GM12864 (cell line): ENCODE data around the gene MYPN.

Source experiments
- DNase-seq: peaks from one replicate; pipeline ENCODE4 v3.0.0-alpha.2; 2011; ENCODE audit warnings: low read depth
- H3K4me3 ChIP-seq: 2 replicates; pipeline ENCODE4 v1.5.1; 2011; ENCODE audit warnings: mild to moderate bottlenecking, low read depth, low read length, control low read depth
- CTCF ChIP-seq: IDR thresholded peaks from 2 replicates; pipeline ENCODE4 v1.5.1; 2011; ENCODE audit warnings: low read depth, mild to moderate bottlenecking, moderate library complexity, low read length, control low read depth, inconsistent platforms; ENCODE audit errors: missing control alignments

MYPN gene

GRCh38 chr10:68176797-68177196 lies 67.5 kb downstream of the MYPN start:
- no peak overlapping the region for H3K4me3 ChIP-seq
- no peak for TF ChIP-seq CTCF
- no peak for DNase-seq

DNA sequence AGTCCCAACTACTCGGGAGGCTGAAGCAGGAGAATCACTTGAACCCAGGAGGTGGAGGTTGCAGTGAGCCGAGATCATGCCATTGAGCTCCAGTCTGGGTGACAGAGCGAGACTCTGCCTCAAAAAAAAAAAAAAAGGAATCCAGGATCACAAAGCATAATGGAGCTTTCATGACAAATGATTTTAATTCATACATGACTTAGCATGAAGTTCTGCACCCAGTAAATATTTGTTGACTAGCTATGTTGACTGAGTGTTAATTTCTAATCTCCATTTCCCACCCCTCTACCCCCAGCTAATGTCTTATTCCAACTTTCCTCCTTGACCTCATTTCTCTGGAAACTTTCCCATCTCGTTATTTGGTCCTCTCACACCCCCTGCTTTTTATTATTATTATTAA lies 69.3 kb downstream of the MYPN start:
- H3K4me3 ChIP-seq: no peak overlapping the region
- DNase-seq: no peak
- no peak for TF ChIP-seq CTCF

- TF ChIP-seq CTCF: no peak
- no peak for DNase-seq
Measured at GRCh38 chr10:68179016-68179415, 69.7 kb downstream of the MYPN start.

GRCh38 chr10:68180490-68180889 lies 71.2 kb downstream of the MYPN start:
- DNase-seq: no peak
- TF ChIP-seq CTCF: no peak
- H3K4me3 ChIP-seq: no peak overlapping the region

More at GRCh38 chr10:68179016-68179415, 69.7 kb downstream of the MYPN start:
- no peak overlapping the region for H3K4me3 ChIP-seq

GRCh38 chr10:68184546-68184945 lies 75.3 kb downstream of the MYPN start:
- H3K4me3 ChIP-seq: no peak overlapping the region
- DNase-seq: no peak
- TF ChIP-seq CTCF: no peak

DNA sequence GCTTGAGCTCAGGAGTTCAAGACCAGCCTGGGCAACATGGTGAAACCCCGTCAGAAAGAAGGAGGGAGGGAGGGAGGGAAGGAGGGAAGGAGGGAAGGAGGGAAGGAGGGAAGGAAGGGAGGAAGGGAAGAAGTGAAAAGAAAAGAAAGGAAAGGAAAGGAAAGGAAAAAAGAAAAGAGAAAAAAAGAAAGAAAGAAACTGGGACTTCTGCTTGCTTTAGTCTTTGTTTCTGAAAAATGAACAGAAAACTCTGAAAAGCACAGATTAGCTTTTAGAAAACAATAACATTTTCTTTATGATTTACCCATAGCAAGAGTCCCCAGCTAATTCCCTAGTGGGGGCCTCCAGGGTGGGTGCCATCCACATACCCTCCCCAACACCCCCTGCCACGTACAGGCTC lies 75.8 kb downstream of the MYPN start:
- no peak for DNase-seq
- no peak for TF ChIP-seq CTCF
- no peak overlapping the region for H3K4me3 ChIP-seq

DNA sequence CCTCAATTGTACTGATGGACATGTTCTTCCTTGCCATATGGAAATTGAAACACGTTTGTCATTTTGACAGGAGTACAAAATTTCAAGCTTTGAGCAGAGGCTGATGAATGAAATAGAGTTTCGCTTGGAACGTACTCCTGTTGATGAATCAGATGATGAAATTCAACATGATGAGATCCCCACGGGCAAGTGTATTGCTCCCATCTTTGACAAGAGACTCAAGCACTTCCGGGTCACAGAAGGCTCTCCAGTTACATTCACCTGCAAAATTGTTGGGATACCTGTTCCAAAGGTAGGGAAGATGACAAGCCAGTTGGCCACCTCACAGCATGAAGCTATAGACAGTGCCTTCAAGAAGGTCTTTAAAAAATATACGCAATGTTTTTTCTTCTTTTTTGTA lies 79.5 kb downstream of the MYPN start:
- no peak for TF ChIP-seq CTCF
- no peak for DNase-seq
- no peak overlapping the region for H3K4me3 ChIP-seq
